HG03097 (cell line): Measurements from ENCODE around the gene RPS6KA4.

ENCODE experiments used
- ATAC-seq: cut with Tn5 transposase; IDR thresholded peaks from one replicate; pipeline ENCODE4 v1.9.1; 2021; ENCODE audit not compliant: unreplicated experiment, low FRiP score

RPS6KA4 gene

GRCh38 chr11:64384028-64384737 lies 25.2 kb downstream of the RPS6KA4 start:
- no peak for ATAC-seq

- ATAC-seq = no peak
These were observed 26.3 kb downstream of the RPS6KA4 start for GRCh38 chr11:64384981-64385944.

DNA sequence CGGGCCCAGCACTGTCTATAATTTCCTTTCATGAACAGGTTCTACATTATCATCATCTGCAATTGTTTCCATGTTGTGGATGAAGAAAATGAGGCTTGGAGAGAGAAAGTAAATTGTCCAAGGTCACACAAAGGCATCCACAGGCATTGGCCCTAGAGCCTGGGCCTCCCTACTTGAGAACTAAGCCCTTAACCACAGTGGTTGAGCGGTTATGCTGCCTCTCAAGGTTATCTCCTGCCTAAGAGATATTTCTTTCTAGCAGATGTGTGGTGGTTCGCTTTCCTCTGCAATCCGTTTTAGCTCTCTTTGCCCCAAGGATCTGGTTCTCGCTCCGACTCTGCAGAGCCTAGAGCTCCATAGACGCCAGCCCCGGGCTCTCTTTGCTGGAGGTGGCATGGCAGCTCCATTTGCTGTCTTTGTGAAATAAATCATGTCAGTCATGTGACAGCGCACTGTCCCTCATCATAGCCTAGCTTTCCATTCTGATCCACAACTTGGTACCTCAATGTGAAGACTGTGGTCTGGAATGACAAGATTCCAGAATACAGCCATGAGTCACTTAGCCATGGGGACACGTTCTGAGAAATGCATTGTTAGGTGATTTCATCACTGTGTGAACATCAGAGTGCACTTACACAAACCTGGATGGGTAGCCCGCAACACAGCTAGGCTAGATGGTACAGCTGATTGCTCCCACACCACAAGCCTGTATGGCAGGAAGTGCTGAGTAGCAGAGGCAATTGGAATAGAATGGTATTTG lies 27.2 kb downstream of the RPS6KA4 start:
- no peak for ATAC-seq

DNA sequence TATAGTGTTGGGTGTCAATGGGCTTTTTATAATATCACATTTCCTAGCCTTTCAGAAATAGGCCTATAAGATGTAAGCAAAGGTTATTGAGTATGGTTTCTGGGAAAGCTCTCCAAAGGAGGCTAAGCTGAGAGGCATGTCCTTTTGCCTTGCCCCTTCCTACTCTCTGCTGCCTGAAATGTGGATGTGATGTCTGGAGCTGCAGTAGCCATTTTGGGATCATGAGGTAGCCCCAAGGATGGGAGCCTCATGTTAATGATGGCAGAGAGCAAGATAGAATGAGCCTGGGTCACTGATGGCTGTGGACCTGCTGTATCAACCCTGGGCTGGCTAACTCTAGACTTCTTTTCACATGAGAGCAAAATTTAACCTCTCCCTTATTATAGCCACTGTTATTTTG lies 29.0 kb downstream of the RPS6KA4 start:
- ATAC-seq = no peak

DNA sequence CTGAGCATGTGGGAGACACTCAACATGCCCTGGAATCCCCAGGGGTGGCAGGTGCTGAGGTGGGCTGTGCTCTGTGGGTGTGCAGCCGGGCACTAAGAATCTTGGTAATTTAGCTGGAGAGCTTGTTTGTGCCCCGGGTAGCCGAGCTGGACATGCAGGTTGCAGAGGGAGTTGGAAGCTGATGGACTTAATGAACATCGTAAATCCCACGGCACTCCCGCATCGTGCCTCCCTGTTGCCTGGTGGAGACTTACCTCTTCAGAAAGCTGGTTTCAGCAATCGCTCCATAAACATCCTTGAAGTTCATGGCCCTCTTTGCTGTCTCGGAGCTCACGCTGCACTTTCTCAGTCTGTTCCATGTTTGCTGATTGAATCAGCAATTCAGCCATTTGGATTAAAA lies 29.9 kb downstream of the RPS6KA4 start:
- no peak for ATAC-seq

DNA sequence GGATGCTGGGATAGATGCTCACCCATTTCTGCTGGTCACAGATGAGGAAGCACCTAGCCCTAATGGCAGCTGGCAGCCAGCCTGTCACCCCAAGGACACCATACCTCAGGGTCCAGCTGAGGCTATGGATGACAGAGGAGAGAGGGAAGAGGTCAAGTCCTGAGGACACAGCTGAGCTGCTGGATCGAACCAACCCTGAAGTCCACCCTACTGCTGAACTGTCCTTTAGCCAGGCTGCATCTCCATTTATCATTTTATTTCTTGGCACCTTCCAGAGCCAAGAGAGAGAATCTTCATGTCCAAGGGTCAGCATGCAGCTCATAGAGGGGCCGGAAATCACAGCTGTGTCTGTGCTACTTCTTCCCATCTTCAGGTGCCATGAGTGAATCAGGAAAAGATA lies 30.9 kb downstream of the RPS6KA4 start:
- no peak for ATAC-seq

- no peak for ATAC-seq
These were observed 31.6 kb downstream of the RPS6KA4 start for GRCh38 chr11:64390558-64390957.

GRCh38 chr11:64391839-64392238 lies 32.9 kb downstream of the RPS6KA4 start:
- no peak for ATAC-seq

GRCh38 chr11:64395545-64396078 lies 36.6 kb downstream of the RPS6KA4 start:
- ATAC-seq = no peak

- no peak for ATAC-seq
These were observed 37.2 kb downstream of the RPS6KA4 start for GRCh38 chr11:64396079-64396591.

- ATAC-seq = no peak
These were observed 41.1 kb downstream of the RPS6KA4 start for GRCh38 chr11:64400102-64400501.

GRCh38 chr11:64400667-64401066 lies 41.7 kb downstream of the RPS6KA4 start:
- no peak for ATAC-seq

DNA sequence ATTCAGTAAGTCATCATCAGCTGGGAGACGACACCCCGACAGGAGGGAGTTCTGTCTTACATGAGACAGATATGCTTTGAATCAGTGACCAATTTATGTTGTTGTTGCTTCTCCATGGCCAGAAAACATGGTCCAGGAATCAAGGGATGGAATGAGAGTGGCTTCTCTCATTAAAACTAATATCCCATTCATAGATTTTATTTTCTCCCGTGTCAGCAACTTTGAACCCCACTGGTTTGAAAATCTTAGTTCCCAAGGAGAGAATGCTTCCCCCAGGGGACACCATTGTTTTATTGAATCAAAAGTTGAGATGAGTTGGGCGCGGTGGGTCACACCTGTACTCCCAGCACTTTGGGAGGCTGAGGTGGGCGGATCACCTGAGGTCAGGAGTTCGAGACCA lies 42.8 kb downstream of the RPS6KA4 start:
- no peak for ATAC-seq

DNA sequence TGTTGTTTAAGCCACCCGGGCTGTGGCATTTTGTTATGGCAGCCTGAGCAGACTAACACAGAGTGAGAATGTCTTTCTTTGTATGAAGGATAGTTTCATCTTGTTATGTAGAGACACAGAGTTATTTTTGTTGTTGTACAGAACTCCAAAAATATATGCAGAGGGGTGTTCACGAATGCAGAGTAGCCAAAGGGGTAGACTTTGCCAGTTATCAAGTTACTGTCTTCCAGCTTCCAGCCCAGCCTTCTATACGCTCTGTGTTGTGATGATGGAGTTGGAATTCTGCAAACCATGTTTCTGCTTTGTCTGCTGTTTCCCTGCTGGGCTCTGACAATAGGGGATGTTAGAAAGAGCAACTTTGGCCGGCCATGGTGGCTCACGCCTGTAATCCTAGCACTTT lies 44.1 kb downstream of the RPS6KA4 start:
- no peak for ATAC-seq

GRCh38 chr11:64406221-64406946 lies 47.4 kb downstream of the RPS6KA4 start:
- no peak for ATAC-seq

GRCh38 chr11:64407221-64407620 lies 48.3 kb downstream of the RPS6KA4 start:
- ATAC-seq = no peak

- ATAC-seq = no peak
These were observed 48.7 kb downstream of the RPS6KA4 start for GRCh38 chr11:64407630-64408029.

DNA sequence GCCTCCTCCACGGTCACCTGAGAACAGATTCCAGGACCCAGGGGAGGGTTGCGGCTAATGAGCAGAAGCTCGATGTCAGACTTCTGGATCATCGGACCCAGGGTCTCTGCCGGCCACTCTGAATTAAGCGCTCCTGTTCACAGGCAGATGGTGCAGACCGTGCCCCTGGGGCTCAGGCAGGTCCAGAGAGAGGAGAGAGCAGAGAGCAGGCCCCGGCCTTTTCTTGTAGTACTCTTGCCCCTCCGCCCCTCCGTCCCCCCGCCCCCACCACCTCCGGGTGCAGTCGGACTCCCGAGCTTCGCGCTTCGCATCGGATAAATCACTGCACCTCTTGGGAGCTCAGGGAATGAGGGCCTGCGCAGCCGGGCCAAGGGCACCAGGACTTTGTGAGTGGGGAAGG lies 50.3 kb downstream of the RPS6KA4 start:
- ATAC-seq = no peak

GRCh38 chr11:64409707-64410403 lies 50.9 kb downstream of the RPS6KA4 start:
- no peak for ATAC-seq
